Measurements from ENCODE around the gene KCNJ15.

KCNJ15 gene

DNA sequence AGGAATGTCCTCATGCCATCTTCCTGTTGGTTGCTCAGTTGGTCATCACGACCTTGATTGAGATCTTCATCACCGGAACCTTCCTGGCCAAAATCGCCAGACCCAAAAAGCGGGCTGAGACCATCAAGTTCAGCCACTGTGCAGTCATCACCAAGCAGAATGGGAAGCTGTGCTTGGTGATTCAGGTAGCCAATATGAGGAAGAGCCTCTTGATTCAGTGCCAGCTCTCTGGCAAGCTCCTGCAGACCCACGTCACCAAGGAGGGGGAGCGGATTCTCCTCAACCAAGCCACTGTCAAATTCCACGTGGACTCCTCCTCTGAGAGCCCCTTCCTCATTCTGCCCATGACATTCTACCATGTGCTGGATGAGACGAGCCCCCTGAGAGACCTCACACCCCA, 42.9 kb downstream of the KCNJ15 start:
- DNase-seq (ENCODE audit: low spot score): no peak

DNA sequence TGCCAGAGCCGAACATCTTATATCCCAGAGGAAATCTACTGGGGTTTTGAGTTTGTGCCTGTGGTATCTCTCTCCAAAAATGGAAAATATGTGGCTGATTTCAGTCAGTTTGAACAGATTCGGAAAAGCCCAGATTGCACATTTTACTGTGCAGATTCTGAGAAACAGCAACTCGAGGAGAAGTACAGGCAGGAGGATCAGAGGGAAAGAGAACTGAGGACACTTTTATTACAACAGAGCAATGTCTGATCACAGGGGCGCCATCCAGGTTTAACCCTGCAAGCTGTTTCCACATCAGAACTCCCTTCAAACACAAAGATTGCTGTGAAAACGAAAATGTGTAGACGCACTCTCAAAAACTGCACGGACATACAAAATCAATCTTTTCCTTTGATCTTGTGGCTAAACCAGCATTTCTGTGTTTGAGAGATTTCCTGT, 43.4 kb downstream of the KCNJ15 start:
- DNase-seq (ENCODE audit: low spot score): no peak

DNA sequence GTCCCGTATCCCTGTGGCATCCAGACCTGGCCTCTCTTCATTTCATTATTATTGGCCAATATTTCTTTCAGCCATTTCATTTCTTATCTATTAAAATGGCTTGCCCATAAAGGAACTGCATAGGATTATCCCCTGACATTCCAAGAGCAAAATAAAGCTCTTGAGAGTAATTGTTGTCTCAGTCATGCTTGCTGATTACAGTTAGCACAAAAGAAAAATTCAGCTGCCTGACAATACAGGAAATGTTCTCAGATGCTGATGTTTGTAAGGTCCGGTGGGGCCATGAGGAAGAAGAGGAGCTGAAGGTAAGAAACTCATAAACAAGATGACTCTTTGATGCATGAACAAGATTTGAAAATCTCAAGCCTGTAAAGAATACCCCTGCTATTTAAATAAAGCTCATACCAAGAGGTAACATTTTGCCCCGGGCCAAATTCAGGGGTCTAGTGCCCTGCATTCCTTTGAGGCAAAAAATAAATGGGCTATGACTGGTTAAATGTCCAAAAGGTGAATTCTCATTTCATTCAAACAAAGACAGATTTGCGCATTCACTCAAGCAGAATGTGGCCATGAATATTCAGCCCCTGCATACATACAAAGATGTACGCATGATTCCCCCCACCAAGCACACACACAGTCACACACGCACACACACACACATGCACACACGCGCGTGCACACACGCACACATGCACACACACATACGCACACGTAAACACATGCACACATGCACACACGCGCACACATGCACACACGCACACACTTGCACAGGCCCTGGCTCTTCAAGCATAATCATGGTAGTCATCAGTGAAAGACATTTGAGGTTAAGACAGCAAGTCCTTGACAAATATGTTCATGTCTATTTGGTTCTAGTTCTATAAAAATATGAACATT, 44.8 kb downstream of the KCNJ15 start:
- DNase-seq (ENCODE audit: low spot score): no peak

DNA sequence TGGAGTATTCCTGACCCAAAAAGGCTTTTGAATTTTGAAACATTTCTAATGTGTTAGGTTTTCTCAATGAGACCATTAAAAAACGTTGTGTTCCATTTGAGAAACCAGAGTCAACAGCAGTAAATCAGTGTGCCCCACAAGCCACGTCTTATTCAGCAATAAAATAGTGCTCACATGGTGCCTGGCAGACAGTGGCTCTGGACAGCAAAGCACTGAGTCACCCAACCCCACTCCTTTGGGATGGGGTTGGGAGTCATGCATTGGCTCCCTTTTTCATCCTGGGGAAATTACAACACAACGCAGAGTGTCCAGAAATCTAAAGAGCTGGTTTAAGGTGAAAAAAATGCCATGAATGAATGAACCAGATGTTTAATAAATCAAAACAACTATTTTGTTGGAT, 46.5 kb downstream of the KCNJ15 start:
- DNase-seq (ENCODE audit: low spot score): no peak

DNA sequence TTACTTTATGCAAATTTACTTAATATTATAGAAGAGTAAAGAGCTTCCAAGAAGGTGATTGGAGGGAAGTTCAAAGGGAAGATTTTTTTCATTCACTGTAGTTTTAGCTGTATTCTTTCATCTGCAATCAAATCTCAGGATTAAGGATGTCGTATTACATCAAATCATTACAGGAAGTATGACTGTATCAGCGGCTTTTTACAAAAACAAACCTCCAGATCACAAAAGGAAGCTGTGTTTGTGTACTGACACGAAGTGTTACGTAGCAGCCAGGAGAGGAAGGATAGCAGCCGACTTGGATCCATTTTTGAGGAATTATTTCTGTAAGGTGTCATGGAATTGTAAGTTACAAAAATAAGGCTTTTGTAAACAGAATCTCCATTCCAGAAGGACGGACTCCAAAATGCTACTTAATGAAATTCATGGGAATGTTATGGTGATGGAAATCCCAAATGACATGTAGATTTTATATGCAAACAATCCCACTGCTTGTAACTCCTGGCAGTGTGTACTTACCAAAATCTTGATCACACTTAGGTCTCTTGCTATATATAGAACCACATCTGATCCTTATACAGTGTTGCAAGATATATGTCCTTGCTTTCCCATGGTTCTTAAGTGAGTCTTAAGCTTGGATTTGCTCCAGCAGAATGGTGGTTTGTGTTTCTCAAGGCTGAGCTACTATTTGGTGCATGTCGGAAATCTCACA, 49.8 kb downstream of the KCNJ15 start:
- DNase-seq (ENCODE audit: low spot score): no peak

DNA sequence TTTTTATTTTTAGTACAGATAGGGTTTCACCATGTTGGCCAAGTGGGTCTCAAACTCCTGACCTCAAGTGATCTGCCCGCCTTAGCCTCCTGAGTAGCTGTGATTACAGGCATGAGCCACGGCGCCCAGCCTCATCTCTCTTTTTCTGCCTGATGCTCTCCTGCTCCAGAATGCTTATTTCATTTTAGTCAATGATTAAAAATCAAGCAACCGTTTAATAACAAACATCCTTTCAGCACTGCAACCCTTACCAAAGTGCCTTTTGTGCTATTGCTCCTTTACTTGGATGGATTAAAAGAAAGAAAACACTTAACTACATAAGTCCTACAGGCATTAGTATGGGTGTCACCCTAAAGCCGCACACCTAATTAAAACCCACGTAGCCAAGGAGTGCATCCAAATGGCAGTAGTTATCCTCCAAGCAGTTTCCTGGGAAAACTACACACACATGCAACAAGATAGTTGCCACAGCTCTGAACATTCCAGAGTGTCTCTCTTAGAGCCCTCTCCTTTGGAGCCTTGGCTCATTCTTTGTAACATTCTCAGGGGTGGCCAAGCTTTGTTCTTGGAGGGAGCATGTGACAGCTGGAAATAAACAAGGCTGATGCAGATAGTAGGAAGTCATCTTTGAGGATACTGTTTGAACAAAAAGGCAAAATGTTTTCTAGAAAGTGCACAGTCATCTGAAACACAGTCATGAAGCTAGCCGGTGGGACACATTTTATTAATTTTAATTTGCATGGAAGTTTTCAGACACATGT, 51.2 kb downstream of the KCNJ15 start:
- no peak for DNase-seq (ENCODE audit: low spot score)

DNA sequence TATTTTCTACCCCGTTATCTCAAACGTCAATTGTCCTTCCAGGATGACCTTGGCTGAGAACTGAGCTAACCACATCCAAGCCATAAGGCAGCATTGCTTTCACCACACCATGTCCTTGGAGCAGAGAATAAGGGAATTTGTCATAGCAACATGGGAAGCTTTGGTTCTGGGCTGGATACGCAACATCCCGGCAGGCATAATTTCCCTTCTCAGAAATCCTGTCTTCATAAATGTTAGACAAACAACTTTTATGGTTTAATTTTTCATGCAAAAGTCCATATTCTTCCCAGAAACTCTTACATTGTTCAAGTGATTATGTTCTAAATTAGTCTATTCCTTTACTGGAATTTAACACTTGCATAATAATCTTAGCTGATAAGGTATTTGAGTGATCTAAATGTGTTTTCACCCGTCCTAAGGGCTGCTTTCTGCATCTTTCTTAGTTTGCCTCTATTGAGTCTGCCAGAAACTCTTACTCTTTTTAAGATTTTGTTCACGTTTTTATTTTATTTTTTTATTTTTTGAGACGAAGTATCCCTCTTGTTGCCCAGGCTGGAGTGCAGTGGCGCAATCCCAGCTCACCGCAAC, 51.8 kb downstream of the KCNJ15 start:
- DNase-seq (ENCODE audit: low spot score): no peak

DNA sequence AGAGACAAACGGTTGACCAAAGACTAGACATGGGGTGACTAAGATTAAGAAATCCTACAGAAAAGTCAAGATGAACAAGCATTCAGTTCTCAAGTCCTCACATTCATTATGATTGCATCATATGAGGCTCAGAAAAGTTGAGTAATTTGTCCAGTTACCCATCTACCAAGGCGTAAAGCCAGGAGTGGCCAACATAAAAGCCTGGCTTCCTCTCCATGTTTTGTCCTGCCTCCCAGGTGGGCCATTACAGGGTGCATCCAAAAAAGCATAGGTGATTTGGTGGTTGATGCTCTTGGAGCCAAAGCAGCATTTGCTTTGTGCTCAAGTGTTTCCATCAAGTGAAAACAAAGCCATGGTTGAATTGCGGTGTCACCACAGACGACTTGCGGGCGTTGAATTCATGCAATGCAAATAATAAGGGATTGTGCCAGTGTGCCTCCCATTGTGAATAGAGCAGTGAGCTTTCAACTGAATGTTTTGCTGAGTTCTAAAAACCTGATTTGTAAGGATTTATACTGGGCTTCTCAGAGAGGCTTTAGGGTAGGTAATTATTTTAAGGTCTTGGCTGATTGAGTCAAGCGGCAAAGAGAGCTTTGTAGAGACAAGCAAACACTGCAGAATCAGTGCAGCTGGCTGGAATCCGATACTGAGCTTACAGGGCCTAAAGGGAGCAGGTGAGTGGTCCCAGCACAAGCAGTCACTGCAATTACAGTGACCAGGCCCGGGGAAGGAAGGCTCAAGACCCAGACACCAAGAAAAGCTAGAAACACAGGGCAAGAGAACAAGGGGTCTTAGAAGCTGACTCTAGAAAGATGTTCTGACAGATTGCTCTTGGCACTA, 54.1 kb downstream of the KCNJ15 start:
- DNase-seq (ENCODE audit: low spot score): no peak

DNA sequence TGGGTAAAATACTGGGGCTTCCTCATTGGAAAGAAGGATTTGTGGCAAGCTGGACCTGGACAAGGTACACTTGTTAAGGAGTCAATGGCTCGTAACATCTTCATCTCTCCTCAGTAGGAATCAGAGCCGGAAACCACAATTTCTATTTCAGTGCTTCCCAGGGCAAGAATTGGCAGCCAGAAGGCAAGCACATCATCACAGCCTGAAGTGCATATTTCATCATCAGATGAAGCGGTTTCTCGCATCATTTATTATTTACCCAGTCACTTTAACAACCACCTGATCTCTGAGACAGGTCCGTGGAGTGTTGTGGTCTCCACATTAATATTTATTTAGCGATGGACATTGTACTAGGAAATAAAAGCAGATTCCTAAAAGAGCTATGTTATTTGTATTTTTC, 55.0 kb downstream of the KCNJ15 start:
- no peak for DNase-seq (ENCODE audit: low spot score)

DNA sequence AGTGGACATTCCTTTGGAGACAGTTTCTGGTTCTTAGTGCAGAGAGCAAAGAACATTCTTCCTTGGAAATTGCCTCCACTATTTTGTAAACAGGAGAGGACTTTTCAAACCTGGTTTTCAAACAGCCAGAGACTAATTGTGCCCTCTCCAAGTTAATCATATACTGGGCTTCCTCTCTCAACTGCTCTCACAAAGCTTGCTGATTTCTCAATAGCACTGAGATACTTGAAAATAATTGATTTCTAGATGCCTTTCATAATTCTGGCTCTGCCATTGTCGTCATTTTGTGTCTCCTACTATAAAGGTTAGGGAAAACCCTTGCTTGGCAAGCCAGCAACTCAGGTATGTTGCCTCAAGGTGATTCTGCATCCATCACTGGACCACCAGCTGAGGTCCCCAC, 56.0 kb downstream of the KCNJ15 start:
- no peak for DNase-seq (ENCODE audit: low spot score)

DNA sequence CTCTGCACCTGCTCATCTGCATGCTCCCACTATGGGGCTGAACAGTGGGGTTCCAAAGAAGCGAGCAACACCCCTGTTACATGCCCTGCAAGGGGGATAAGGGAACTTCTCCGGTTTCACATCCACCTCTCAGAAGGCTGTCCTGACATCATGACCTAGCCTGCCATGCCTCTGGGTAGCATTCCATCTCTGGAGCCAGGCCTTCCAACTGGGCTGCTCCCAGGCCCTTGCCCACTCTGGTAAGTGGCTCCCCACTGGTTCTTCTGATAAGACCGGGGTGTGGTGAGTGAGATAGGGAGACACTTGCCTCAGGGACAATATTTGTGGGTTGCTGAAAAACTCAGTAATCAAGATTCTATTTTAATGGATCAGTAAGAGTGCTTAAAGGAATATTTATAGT, 57.8 kb downstream of the KCNJ15 start:
- no peak for DNase-seq (ENCODE audit: low spot score)

DNA sequence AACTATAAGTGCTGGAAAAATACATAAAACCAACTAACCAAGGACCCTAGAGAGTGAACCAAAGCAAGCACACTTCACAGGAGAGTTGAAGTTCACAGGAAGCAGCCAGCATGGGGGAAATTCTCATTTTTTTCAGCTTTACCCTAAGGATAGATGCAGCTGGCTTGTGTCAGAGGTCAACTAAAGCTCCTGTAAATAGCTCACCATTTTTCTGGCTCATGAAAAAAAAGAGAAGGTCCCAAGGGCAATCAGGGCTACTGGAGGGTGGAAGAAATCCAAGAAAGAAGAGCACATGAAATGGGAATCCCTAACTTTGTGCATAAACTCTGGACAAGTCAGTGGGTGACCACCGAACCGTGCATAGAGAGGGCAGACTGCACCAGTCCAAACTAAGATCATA, 58.3 kb downstream of the KCNJ15 start:
- DNase-seq (ENCODE audit: low spot score): no peak

DNA sequence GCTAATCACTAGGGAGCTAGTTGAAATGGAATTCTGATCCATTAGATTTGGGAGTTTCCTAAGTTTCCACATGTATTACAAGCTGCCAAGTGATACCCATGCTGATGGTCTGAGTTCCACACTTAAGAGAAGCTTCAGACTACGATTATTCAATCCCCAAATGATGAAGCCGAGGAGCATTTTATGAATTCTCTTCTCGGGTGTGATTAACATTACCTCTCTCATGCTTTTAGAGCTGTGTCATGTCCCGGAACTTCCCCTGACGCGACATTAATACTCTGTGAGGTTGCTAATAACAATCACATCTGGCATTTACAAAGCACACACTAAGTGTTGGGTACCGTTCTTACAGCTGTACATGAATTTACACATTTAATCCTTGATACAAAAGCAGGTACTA, 63.0 kb downstream of the KCNJ15 start:
- DNase-seq (ENCODE audit: low spot score): no peak

DNA sequence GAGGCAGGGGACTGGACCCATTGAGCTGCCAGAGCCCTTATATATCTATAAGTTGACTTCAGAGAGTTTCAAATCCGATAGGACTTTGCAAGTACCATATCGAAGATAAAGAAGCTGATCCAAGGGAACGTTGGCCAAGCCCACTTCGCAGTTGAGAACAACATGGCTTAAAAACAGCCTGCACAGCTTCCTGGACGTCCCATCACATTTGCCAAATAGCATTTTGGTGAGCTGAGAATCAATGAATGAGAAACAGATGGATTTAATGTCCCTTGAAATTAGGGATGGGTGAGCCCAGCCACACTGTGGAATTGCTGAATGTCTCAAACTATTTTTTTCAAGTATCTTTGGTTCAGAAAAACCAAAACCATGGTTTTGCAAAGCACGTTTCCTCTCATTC, 64.8 kb downstream of the KCNJ15 start:
- no peak for DNase-seq (ENCODE audit: low spot score)

DNA sequence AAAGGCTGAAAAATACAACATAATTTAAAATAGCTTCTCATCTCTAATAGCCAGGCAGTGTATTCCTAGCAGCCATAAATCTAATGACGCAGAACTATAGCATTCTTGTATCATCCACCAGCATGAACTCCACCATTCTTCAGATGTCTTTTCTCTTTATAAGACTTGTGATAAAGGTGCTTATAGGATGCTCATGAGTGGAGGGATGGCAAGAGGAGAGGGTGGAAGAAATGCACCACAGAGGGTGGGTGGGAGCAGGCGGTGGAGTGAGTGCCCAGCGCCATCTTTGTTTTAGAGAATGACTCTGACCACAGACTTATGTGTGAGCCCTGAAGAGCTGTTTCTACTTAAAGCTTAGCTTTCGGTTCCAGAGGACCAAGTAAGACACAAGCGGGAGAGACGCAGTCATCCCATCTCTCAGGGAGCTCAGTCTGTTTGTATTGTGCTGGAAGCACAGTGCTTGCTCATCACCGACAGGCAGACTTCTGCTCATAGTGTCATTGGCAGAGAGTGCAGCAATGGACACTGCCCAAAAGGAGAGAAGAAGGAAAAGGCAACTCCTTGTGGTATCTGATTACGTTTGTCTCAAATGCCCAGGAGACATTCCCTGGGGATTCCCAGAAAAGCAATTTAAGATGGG, 65.6 kb downstream of the KCNJ15 start:
- no peak for DNase-seq (ENCODE audit: low spot score)

DNA sequence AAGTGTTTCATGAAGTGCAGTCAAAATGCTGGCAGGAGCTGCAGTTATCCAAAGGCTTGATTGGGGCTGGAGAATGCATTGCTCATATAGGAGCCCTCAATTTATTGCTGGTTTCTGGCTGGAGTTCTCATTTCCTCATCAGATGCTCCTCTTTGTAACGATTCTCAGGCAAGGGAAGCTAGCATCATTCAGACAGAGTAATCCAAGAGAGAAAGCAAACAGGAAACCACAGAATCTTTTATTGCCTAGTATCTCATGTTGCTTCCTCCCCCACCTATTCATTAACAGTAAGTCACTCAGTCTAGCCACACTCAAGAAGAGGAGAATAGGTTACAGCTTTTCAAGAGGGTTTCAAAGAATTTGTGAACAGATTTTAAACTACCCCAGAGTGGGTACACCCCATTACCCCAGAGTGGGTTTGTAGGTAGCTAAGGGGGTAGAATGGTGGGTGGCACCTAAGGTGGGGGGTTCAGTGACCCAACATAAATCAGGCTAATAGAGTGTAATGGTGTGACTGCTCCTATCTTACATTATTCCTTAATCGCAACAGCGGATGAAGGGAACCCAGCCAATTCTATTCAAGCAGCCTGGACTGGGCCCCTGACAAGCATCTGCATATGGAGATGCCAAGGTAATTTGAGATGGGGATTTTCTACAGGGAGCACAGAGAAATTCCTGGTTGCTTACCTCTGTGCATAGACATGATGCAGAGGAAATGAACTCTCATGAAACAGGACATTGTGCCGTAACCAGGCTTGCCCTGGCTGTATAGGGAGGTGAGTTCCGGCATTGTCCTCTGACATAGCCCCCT, 67.1 kb downstream of the KCNJ15 start:
- DNase-seq (ENCODE audit: low spot score): no peak

DNA sequence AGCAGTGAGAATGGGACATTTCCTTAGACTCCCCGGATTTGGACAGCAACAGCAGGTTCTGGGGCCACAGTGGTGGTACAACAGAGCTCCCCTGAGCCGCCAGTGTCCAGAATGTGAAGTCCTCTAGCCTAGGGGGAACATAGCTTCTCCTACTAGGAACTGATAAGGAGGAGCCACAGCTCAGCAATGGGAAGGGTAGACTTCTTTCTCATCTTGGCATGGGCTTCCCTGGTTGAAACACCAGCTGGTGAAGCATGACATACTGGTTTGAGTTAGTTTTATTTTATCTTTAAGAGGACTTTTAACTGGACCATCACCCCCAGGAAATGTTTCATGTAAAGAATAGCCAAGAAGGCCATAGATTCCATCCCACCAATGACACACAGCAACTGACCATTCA, 68.4 kb downstream of the KCNJ15 start:
- no peak for DNase-seq (ENCODE audit: low spot score)

DNA sequence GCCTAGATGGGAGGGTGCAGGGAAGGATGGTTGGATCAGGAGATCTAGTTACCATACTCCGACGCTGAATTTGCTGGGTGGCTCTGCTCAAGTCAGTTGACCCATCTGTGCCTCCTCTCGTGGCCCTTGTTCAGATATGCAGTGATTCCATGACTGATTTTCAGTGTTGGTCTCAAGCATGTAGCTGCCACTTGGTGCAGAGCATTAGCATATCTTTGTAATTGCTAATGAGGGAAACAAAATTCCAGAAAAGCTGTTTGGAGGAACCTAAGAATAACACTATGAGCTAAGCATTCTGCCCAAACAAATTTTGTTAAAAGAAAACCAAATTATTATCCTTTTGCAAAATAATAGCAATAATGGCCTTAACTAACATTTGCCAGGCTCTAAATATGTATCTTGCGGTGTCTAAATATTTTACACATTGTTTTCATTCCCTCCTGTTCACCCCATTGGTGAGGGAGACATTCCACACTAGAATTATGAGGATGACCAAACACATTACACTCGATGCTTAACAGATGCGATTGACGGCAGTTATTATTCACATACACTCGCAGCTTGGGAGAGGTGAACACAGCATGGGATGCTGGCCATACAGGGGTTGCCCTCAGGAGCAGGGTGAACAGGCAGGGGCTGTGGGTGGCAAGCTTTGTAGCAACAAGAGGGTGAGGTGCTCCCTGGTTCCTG, 69.1 kb downstream of the KCNJ15 start:
- DNase-seq (ENCODE audit: low spot score): no peak

DNA sequence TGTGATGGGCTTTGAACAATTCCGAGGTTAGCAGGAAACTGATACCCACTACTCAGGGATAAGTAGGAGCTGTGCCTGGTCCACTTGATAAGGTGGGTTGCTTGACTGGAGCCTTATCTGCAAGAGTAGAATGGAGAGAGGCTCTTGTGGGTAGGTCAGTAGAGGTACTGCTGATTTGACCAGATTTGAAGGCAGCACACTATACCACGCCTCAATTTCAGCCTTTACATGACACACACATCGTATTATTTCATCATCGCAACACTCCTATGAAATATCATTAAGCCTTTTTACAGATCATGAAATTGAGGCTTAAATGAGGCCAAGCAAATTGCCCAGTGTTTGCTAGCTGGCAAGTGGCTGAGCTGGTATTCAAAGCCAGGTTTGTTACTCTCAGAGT, 69.6 kb downstream of the KCNJ15 start:
- DNase-seq (ENCODE audit: low spot score): no peak

DNA sequence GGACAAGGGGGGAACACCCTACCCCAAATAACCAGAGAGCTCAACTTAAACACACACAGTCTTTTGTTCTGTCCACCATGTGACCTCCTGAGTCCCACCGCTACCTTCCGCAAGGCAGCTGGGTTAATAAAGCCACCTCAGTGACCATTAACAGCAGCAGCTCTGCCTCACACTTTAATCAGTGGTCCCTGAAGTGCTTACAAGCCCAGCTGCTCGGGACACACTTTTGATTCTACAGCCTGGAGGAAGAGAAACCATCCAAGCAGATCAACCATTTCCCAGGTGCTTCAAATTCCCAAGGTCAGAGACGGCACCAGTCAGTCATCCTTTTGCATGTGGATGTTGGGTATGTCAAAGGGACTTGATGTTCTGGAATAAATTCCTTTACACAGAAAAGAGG, 70.1 kb downstream of the KCNJ15 start:
- no peak for DNase-seq (ENCODE audit: low spot score)
